GM18867 (cell line): ENCODE measurements around the gene MCM6.
A peak's percentile ranks its signal among the peaks of the same experiment; 100 is the strongest.
"Not testable (repeated sequence)": the region's sequence is repeated elsewhere in the genome, so short reads cannot be mapped to it uniquely, and the experiment has no call there.

Experiments
- ATAC-seq: cut with Tn5 transposase; IDR thresholded peaks from one replicate; pipeline ENCODE4 v1.9.1; 2021; ENCODE audit warnings: mild to moderate bottlenecking, moderate library complexity; ENCODE audit not compliant: unreplicated experiment

Gene MCM6

GRCh38 chr2:135822855-135823254 lies 53.4 kb downstream of the MCM6 start:
- ATAC-seq: no peak

DNA sequence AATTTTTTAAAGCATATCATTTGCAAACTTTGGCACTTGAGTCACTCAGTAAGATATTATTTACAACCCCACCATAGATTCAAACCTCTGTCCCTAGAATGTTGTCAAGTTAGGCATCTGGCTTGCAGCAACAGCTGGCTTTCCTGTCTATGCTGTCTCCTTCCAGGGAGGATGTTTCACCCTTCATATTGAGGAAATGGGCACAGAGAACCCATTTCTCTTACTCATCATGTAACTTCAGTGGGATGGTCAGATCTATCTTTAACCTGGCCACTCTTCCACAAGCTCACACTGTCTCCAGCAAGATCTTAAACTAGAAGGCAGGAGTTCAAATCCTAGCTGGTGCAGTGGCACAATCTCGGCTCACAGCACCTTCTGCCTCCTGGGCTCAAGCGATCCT lies 55.1 kb downstream of the MCM6 start:
- no peak for ATAC-seq

DNA sequence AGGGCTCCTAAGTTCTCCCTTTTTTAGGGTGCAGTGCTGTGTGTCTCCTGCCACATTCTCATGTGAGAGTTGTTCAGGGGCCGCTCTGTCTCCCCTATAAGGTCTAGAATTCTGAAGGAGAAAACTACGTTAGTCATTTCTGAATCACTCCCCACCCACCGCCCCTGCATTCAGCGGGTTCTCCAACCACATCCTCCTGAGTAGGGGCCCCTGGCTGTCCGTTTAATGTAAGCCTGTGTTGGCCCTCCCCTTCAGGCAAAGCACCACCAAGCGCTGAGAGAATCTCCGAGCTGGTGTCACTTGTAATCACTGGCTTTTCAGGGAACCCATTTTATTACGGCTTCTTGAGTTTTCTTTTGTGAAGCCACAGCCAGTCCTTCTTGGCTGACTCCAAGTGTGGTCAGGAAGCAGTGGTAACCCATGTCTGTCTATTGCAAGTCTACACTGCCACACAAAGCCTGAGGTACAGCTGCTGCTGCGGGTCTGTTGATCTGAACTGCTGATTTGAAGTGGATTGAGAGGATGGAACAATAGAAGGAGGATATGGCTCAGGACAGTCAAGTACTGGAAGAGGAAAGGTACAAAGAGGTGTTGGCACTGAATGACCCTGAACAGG lies 56.1 kb downstream of the MCM6 start:
- peak; percentile 87 for ATAC-seq

GRCh38 chr2:135818937-135819610 lies 57.2 kb downstream of the MCM6 start:
- no peak for ATAC-seq

- ATAC-seq: no peak
Measured at GRCh38 chr2:135817951-135818350, 58.3 kb downstream of the MCM6 start.

GRCh38 chr2:135817466-135817865 lies 58.8 kb downstream of the MCM6 start:
- ATAC-seq: no peak

DNA sequence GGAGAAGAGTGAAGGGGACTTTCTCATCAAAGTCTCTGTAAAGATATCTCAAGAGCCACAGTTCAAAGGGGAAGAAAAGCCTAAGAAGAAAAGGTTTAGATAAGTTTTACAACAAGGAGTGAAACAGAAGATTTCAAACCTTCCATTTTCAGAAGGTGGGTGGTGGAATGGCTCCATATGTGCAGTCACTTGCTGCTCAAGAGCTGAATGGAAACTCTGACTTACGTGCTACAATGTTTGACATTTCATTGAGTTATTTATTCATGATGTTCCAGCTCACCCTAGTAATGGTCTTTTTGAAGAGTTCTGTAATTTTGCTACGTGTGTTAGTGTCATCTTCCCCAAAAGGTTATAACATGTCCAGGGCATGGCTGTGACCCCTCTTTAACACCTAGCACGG lies 61.0 kb downstream of the MCM6 start:
- no peak for ATAC-seq

- ATAC-seq: no peak
Measured at GRCh38 chr2:135812907-135813511, 63.2 kb downstream of the MCM6 start.

- ATAC-seq: not testable (repeated sequence)
Measured at GRCh38 chr2:135807874-135808273, 68.4 kb downstream of the MCM6 start.

DNA sequence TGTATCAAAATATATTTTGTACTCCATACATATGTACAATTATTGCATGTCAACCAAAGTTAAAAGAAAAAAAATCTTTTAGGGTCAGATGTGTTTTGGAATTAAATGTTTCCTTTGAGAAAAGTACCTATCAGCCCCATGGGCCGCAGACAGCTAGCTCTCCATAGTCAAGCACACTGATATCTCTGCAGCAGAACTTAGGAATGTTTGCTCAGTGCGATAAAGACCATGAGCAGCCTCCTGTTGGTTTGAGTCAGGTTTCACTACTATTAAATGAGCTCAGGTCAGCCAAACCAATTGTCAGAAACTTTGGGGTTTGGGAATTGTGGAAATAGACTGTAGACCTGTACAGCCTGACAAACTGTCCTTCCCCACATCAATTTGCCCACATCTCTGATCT lies 73.0 kb downstream of the MCM6 start:
- no peak for ATAC-seq

GRCh38 chr2:135802350-135802749 lies 73.9 kb downstream of the MCM6 start:
- no peak for ATAC-seq

- ATAC-seq: no peak
Measured at GRCh38 chr2:135800513-135801460, 75.5 kb downstream of the MCM6 start.

- no peak for ATAC-seq
Measured at GRCh38 chr2:135799738-135800137, 76.5 kb downstream of the MCM6 start.

GRCh38 chr2:135798762-135799161 lies 77.5 kb downstream of the MCM6 start:
- no peak for ATAC-seq

- ATAC-seq: no peak
Measured at GRCh38 chr2:135798275-135798705, 78.0 kb downstream of the MCM6 start.

GRCh38 chr2:135797497-135798274 lies 78.6 kb downstream of the MCM6 start:
- ATAC-seq: peak; percentile 79

- ATAC-seq: no peak
Measured at GRCh38 chr2:135796606-135797005, 79.6 kb downstream of the MCM6 start.

GRCh38 chr2:135795641-135796040 lies 80.6 kb downstream of the MCM6 start:
- ATAC-seq: not testable (repeated sequence)

GRCh38 chr2:135792401-135793150 lies 83.7 kb downstream of the MCM6 start:
- ATAC-seq: peak; percentile 55
